Measurements from ENCODE around the gene PTPN4.
A peak's percentile ranks its signal among the peaks of the same experiment; 100 is the strongest.

PTPN4 gene

GRCh38 chr2:119731983-119732382, 27.7 kb upstream of the PTPN4 start:
- FAIRE-seq (no peak), DNase-seq (ENCODE audit: insufficient read length, low spot score) (no peak)
- TF ChIP-seq CTCF (IDR thresholded peaks at IDR 0.05; ENCODE audit: insufficient read depth, missing control alignments): no peak

GRCh38 chr2:119732601-119733164, 27.0 kb upstream of the PTPN4 start:
- FAIRE-seq: no peak
- TF ChIP-seq CTCF (IDR thresholded peaks at IDR 0.05; ENCODE audit: insufficient read depth, missing control alignments): no peak
- DNase-seq (ENCODE audit: insufficient read length, low spot score): no peak

GRCh38 chr2:119734047-119734446, 25.7 kb upstream of the PTPN4 start:
- FAIRE-seq (no peak), DNase-seq (ENCODE audit: insufficient read length, low spot score) (no peak)
- TF ChIP-seq CTCF (IDR thresholded peaks at IDR 0.05; ENCODE audit: insufficient read depth, missing control alignments): no peak

- DNase-seq (ENCODE audit: insufficient read length, low spot score): no peak
- TF ChIP-seq CTCF (IDR thresholded peaks at IDR 0.05; ENCODE audit: insufficient read depth, missing control alignments): no peak
- FAIRE-seq: no peak
Measured at GRCh38 chr2:119735565-119735964, 24.2 kb upstream of the PTPN4 start.

GRCh38 chr2:119736021-119736420, 23.7 kb upstream of the PTPN4 start:
- FAIRE-seq (no peak), DNase-seq (ENCODE audit: insufficient read length, low spot score) (no peak)
- TF ChIP-seq CTCF (IDR thresholded peaks at IDR 0.05; ENCODE audit: insufficient read depth, missing control alignments): no peak

GRCh38 chr2:119739580-119740255, 20.0 kb upstream of the PTPN4 start:
- FAIRE-seq (peak; percentile 69), DNase-seq (ENCODE audit: insufficient read length, low spot score) (no peak)
- no peak for TF ChIP-seq CTCF (IDR thresholded peaks at IDR 0.05; ENCODE audit: insufficient read depth, missing control alignments)

- DNase-seq (ENCODE audit: insufficient read length, low spot score) (no peak), FAIRE-seq (no peak)
- TF ChIP-seq CTCF (IDR thresholded peaks at IDR 0.05; ENCODE audit: insufficient read depth, missing control alignments): no peak
Measured at GRCh38 chr2:119741001-119741400, 18.7 kb upstream of the PTPN4 start.

All from D721Med (cell line).